ENCODE data around the gene CPPED1.
A peak's percentile ranks its signal among the peaks of the same experiment; 100 is the strongest.

Gene CPPED1

GRCh38 chr16:12803203-12804093 is at the start of gene CPPED1:
Gene CPPED1 (minus strand): TSS chr16:12803887. CDS start chr16:12803776, 111 bp downstream.
- POLR2A ChIA-PET, result interaction anchor here (0.8 to 1.0 kb wide), 3 partner anchors 71 to 128 kb away, joined by 3 to 7 read pairs (median 3); no protein-coding TSS in a partner anchor
- TF ChIP-seq, protein P1, sequence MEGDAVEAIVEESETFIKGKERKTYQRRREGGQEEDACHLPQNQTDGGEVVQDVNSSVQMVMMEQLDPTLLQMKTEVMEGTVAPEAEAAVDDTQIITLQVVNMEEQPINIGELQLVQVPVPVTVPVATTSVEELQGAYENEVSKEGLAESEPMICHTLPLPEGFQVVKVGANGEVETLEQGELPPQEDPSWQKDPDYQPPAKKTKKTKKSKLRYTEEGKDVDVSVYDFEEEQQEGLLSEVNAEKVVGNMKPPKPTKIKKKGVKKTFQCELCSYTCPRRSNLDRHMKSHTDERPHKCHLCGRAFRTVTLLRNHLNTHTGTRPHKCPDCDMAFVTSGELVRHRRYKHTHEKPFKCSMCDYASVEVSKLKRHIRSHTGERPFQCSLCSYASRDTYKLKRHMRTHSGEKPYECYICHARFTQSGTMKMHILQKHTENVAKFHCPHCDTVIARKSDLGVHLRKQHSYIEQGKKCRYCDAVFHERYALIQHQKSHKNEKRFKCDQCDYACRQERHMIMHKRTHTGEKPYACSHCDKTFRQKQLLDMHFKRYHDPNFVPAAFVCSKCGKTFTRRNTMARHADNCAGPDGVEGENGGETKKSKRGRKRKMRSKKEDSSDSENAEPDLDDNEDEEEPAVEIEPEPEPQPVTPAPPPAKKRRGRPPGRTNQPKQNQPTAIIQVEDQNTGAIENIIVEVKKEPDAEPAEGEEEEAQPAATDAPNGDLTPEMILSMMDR (IDR thresholded peaks at IDR 0.05; ENCODE audit: insufficient read depth, low read length, missing control alignments), result no peak
- peak; percentile 47 for DNase-seq (ENCODE audit: low read depth, low spot score)
- CTCF ChIA-PET, result no interaction called here
- peak within 1 kb of the TSS; percentile 84 for H3K4me3 ChIP-seq (ENCODE audit: low read depth, low read length)

DNA sequence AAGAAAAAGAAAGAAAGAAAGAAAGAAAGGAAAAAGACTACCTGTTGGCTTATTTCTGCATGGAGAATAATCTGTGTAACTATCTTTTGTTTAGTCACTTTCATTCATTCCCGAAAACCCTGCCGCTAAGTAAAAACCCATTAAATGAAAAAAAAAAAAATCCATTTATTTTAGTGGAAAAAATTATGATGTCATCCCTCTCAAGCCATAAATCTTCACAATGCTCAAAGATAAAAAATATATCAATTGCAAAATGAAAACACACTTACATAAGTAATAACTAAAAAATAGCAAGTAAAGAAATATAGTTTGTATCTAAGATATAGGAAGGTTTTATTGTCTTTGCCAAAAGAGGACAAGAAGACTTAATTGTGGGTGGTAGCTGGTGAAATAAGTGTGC is 46.5 kb upstream of the CPPED1 start:
- TF ChIP-seq, protein P1 (IDR thresholded peaks at IDR 0.05; ENCODE audit: insufficient read depth, low read length, missing control alignments), result no peak
- ChIA-PET CTCF (no interaction called here), POLR2A (no interaction called here)
- H3K4me3 ChIP-seq (ENCODE audit: low read depth, low read length), result no peak overlapping the region
- DNase-seq (ENCODE audit: low read depth, low spot score), result no peak

DNA sequence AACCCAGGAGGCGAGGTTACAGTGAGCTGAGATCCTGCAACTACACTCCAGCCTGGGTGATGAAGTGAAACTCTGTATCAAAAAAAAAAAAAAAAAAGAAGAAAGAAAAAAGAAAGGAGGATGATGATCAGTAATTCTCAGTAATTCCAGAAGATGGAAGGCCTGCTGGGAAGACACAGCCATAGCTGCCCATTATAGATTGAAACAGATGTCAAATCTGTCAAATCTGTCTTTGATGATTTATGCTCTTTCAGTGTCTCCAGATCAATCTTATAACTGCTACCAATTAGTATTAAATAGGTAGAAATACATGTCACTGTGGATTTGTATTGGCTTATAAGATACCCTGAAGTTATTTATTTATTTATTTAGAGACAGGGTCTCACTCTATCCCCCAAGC is 42.9 kb upstream of the CPPED1 start:
- TF ChIP-seq, protein P1 (IDR thresholded peaks at IDR 0.05; ENCODE audit: insufficient read depth, low read length, missing control alignments), result no peak
- no peak for DNase-seq (ENCODE audit: low read depth, low spot score)
- no peak overlapping the region for H3K4me3 ChIP-seq (ENCODE audit: low read depth, low read length)
- ChIA-PET CTCF (no interaction called here), POLR2A (no interaction called here)

- no peak for DNase-seq (ENCODE audit: low read depth, low spot score)
- POLR2A ChIA-PET, result no interaction called here
- CTCF ChIA-PET, result no interaction called here
- TF ChIP-seq, protein P1 (IDR thresholded peaks at IDR 0.05; ENCODE audit: insufficient read depth, low read length, missing control alignments), result no peak
- no peak overlapping the region for H3K4me3 ChIP-seq (ENCODE audit: low read depth, low read length)
Measured at GRCh38 chr16:12845282-12845681, 41.6 kb upstream of the CPPED1 start.

DNA sequence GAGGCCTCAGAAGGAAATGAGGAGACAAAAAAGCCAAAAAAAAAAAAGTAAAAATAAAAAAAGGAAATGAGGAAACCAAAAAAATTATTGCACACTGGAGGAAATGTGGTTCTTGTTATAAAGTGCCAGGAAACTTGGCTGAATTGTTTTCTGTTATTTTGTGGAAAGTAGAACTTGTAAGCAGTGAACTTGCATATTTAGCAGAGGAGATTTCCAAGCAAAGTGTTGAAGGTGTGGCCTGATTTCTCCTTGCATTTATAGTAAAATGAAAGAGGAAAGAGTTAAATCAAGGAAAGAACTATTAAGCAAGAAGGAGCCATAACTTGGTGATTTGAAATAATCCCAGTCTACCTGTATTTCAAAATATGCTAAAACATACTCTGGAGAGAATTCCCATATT is 34.1 kb upstream of the CPPED1 start:
- ChIA-PET CTCF (no interaction called here), POLR2A (no interaction called here)
- no peak overlapping the region for H3K4me3 ChIP-seq (ENCODE audit: low read depth, low read length)
- TF ChIP-seq, protein P1 (IDR thresholded peaks at IDR 0.05; ENCODE audit: insufficient read depth, low read length, missing control alignments), result no peak
- no peak for DNase-seq (ENCODE audit: low read depth, low spot score)

- TF ChIP-seq, protein P1 (IDR thresholded peaks at IDR 0.05; ENCODE audit: insufficient read depth, low read length, missing control alignments), result no peak
- no peak for DNase-seq (ENCODE audit: low read depth, low spot score)
- CTCF ChIA-PET, result no interaction called here
Measured at GRCh38 chr16:12837291-12837690, 33.6 kb upstream of the CPPED1 start.

More at GRCh38 chr16:12837291-12837690, 33.6 kb upstream of the CPPED1 start:
- POLR2A ChIA-PET, result no interaction called here
- no peak overlapping the region for H3K4me3 ChIP-seq (ENCODE audit: low read depth, low read length)

Measured in AG04449 (cell line).